Fibroblast of villous mesenchyme (primary cell): ENCODE measurements around the gene INSRR. TPM values are rescaled to one million over a fixed set of nuclear protein-coding genes. Genes with fewer than 3 reads are reported as not detected.

Experiments used
- DNase-seq: peaks from one replicate; pipeline ENCODE4 v3.0.0-alpha.2; 2010; ENCODE audit warnings: low read depth
- H3K4me3 ChIP-seq: 2 replicates; pipeline ENCODE4 v1.5.1; 2011; ENCODE audit warnings: low read depth, mild to moderate bottlenecking, low read length
- total RNA-seq: library from RNA; depleted of rRNA; stranded (reverse); fragments of >200 nt; gene quantifications from 2 replicates; pipeline ENCODE4 v1.2.3, GENCODE V29; 2012
- TF ChIP-seq, protein P1 (sequence below): IDR thresholded peaks from 2 replicates; pipeline ENCODE4 v1.5.1; 2012; ENCODE audit warnings: low read depth, mild to moderate bottlenecking, low read length; ENCODE audit not compliant: insufficient read depth

The INSRR gene
- total RNA-seq, 1 donor: not detected

- TF ChIP-seq, protein P1, sequence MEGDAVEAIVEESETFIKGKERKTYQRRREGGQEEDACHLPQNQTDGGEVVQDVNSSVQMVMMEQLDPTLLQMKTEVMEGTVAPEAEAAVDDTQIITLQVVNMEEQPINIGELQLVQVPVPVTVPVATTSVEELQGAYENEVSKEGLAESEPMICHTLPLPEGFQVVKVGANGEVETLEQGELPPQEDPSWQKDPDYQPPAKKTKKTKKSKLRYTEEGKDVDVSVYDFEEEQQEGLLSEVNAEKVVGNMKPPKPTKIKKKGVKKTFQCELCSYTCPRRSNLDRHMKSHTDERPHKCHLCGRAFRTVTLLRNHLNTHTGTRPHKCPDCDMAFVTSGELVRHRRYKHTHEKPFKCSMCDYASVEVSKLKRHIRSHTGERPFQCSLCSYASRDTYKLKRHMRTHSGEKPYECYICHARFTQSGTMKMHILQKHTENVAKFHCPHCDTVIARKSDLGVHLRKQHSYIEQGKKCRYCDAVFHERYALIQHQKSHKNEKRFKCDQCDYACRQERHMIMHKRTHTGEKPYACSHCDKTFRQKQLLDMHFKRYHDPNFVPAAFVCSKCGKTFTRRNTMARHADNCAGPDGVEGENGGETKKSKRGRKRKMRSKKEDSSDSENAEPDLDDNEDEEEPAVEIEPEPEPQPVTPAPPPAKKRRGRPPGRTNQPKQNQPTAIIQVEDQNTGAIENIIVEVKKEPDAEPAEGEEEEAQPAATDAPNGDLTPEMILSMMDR: no peak
- no peak overlapping the region for H3K4me3 ChIP-seq
- peak; percentile 64 for DNase-seq
Observed at GRCh38 chr1:156804572-156805243, 54.2 kb downstream of the INSRR start.

GRCh38 chr1:156804026-156804425, 54.9 kb downstream of the INSRR start:
- TF ChIP-seq, protein P1: no peak
- no peak for DNase-seq
- H3K4me3 ChIP-seq: no peak overlapping the region

DNA sequence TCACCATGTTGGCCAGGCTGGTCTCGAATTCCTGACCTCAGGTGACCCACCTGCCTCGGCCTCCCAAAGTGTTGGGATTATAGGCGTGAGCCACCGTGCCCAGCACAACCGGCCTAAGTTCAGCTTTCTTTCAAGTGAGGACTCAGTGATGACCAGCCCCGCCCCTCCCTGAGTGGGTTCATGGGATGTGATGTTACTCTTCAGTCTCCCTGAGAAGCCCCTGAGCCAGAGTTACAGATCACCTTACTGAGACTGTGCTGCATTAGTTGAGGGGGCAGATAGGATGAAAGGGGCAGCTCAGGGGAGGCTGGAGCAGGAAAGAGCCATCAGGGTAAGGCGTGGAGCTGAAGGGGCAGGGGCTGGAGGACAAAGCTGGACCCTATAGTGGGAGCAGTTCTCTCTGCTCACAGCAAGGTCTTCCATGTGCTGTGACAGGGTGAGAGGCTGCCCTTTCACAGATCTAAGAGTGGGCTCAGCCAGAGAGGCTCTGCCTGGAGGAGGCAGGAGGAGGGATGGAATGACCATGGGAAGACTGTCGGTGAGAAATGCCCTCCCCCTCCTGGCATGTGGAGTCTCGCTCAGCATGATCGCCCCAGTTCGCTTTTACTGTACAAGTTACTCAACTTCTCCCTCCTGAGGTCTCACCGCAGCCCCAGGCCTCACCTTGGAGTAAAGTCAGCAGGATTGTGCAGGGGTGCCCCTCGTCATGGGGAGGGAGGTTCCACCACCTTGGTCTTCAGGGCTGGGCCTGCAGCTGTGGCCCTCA, 55.6 kb downstream of the INSRR start:
- DNase-seq: no peak
- no peak overlapping the region for H3K4me3 ChIP-seq
- TF ChIP-seq, protein P1: no peak

- DNase-seq: no peak
- H3K4me3 ChIP-seq: no peak overlapping the region
- TF ChIP-seq, protein P1: no peak
Observed at GRCh38 chr1:156802421-156802935, 56.4 kb downstream of the INSRR start.

DNA sequence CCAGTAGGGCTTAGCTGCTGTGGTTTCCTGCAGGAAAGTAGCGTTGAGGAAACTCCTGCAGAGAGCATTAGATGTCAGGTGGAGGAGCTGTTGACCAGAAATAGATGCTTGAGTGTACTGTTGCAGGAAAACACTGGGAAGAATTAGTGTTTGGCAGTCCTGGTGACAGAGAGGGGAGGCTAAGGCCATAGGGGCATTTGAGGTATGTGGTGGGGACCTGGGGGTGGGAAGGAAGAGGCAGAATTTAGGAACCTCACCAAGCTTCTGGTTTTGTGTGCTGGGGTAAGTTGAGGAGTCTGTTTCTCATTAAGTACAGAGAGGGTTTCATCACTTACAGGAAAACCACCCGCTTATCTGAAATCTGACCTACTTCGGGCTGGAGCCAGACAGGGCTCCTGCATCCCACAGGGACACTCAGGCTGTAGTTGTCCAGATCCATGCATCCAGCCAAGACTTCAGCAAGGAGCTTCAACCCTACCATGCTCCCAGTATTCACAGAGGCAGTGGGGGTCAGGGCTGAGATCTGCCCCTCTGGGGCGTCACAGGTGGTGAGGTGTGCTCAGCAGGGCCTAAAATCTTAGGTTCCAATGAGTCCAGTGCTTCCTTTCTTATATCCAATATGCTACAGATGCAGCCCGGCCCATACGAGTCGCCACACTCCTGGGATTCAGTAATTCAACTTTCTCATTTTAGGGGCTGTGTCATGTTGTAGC, 57.4 kb downstream of the INSRR start:
- H3K4me3 ChIP-seq: no peak overlapping the region
- TF ChIP-seq, protein P1: peak; percentile 48
- peak; percentile 96 for DNase-seq

DNA sequence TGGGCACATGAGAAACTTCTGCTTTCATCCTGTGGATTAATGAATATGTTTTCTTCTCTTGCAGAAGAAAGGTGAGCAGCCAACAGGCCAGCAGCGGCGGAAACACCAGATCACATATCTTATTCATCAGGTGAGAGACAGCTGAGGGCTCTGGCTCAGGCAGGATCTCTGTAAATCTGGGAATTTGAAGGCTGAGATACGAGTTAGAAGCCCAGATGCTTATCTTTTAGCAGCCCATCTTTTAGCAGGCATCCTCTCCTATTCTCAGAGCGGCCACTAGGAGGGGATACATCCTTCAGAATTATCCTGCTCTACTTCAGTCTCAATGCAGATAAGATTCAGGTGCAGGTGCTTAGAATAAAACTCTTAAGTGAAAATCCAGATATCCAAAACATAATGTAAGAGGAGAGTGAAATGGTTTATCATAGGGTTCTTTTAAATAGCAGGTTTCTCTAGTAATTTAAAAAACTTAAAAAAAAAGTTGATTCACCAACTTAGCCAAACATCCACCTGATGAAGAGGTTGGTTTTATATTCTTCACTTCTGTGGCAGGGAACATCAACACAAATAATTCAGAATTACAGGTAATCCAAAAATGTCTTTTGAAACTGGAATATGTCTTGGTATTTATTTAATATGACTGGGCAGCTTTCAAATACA, 61.6 kb downstream of the INSRR start:
- DNase-seq: peak; percentile 76
- TF ChIP-seq, protein P1: peak; percentile 91
- H3K4me3 ChIP-seq: no peak overlapping the region
